PC-9 (cell line): ENCODE measurements around the gene ADAMTS2.

Experiments used
- EZH2 ChIP-seq: fragments of 200-600 bp; sonication (generic); IDR thresholded peaks from 2 replicates; pipeline ENCODE4 v1.8.0; 2017; ENCODE audit warnings: antibody characterized with exemption, low read depth
- TF ChIP-seq, protein P1 (sequence below): fragments of 200-600 bp; sonication (generic); conservative IDR thresholded peaks from 2 replicates; pipeline ENCODE4 v1.6.1; 2017; ENCODE audit warnings: mixed run types, antibody characterized with exemption, mild to moderate bottlenecking, moderate library complexity

DNA sequence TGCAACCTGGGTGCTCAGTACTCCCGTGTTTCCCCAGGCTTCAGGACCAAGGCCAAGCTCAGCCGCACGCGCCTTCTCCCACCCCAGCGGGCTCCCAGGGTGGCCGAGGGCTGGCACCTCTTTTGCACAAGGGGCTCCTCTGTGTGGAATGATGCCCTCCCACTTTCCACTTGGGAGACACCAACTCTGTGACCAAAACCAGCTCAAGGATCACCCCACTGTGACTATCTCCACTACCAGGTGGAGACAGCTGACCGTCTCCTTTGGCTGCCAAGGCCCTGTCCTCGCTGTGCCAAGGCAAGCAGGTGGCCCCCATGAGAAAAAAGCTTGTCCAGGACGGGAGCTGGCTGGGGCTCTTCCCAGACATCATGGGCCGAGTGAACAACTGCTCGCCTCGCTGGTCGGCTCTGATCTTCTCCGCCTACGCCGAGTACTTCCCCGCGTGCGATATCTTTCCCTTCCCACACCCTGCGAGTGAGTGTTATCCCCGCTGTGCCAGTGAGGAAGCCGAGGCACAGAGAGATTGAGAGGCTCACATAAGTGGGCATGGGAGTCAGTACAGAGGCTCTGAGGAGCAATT, 152.3 kb downstream of the ADAMTS2 start:
- TF ChIP-seq EZH2: no peak
- TF ChIP-seq, protein P1, sequence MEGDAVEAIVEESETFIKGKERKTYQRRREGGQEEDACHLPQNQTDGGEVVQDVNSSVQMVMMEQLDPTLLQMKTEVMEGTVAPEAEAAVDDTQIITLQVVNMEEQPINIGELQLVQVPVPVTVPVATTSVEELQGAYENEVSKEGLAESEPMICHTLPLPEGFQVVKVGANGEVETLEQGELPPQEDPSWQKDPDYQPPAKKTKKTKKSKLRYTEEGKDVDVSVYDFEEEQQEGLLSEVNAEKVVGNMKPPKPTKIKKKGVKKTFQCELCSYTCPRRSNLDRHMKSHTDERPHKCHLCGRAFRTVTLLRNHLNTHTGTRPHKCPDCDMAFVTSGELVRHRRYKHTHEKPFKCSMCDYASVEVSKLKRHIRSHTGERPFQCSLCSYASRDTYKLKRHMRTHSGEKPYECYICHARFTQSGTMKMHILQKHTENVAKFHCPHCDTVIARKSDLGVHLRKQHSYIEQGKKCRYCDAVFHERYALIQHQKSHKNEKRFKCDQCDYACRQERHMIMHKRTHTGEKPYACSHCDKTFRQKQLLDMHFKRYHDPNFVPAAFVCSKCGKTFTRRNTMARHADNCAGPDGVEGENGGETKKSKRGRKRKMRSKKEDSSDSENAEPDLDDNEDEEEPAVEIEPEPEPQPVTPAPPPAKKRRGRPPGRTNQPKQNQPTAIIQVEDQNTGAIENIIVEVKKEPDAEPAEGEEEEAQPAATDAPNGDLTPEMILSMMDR: no peak
